Stimulated activated CD4-positive, alpha-beta T cell treated with anti-CD3 and anti-CD28 coated beads, Interleukin-15, amount 100 ng/mL, for 48 hours (primary cell): ENCODE data around the gene STPG3.

Experiments used
- DNase-seq, 2 donors: peaks; one replicate each; pipeline ENCODE4 v3.0.0-alpha.2; 2020; ENCODE audit warnings: low read depth in 2 of 2

STPG3 gene

GRCh38 chr9:137300567-137301080 is 49.5 kb downstream of the STPG3 start:
- no peak for DNase-seq

DNA sequence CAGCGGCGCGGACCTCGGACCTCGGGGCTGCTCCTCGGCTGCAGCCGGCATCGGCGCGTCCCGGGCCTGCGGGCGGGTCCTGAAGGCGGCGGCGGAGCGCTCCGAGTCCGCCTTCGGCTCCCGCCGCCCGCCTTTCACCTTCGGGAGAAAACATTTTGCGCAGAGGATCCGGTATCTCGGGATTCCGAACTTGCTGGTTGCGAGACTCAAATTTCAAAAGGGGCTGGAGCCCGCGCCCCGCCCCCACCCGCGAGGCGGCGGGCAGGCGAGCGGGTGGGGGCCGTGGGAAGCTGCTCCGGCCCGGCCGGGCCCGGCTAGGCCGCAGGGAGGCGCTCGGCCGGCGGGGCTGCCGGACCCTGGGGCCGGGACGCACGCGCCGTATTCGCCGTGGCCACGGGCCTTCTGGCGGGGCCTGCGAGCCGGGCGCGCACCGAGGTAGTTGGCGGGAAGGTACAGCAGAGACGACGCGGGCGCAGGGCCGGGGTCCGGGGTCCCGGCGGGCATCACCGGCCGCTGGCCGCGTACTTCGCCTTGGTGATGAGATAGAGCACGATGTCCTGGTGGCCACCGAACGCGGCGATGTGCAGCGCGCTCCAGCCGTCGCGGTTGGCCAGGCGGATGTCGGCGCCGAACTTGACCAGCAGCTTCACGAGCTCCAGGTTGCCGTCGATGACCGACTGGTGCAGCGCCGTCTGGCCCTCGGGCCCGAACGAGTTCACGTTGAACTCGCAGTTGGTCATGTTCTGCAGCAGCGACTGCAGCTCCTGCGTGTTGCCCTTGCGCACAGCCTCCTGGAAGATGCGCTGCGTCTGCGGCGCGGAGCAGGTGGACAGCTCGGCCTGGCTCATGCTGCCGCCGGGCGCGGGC is 50.2 kb downstream of the STPG3 start:
- no peak for DNase-seq

GRCh38 chr9:137302118-137302448 is 51.0 kb downstream of the STPG3 start, which contains the start of gene NRARP:
TSS of gene NRARP (minus strand) at chr9:137302271. CDS start at chr9:137301928, 343 bp downstream.
- DNase-seq: peak; percentile 81 to 88

DNA sequence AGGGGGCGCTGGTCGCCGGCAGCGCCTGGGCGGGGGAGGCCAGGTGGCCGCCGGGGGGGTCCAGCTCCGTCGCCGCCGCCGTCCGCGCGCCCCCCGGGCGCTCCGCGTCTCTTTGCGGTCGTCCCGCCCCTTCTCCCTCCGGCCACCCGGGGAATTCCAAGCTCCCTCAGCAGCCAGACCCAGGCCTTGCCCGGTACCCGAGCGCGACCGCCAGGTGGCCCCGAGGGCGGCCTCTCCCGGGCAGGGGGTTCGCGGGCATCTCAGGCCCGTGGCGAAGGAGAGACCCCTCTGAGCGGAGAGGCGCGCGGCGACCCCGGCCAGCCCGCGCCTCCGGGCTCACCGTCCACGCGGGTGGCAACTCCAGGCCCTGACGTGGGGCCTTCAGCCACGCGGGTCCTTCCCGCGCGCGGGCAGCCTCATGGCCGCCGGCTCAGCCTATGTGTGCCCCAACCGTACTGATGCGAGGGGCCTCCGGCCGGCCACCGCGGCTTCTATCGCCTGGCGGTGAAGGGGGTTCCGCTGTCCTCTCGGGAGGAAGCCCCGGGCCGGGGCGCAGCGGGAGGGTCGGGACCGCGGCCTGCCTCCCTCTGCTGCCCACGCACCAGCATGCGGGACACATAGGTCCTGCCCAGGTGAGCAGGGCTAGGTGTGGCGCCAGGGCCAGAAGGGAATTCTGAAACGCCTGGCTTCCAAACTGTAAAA is 51.5 kb downstream of the STPG3 start:
- DNase-seq: peak in 1 of 2 donors; percentile 53
